GM21515 (cell line): ENCODE measurements around the gene ERCC6L2.

Experiments used
- ATAC-seq: cut with Tn5 transposase; IDR thresholded peaks from one replicate; pipeline ENCODE4 v1.9.1; 2021; ENCODE audit not compliant: unreplicated experiment

The ERCC6L2 gene

DNA sequence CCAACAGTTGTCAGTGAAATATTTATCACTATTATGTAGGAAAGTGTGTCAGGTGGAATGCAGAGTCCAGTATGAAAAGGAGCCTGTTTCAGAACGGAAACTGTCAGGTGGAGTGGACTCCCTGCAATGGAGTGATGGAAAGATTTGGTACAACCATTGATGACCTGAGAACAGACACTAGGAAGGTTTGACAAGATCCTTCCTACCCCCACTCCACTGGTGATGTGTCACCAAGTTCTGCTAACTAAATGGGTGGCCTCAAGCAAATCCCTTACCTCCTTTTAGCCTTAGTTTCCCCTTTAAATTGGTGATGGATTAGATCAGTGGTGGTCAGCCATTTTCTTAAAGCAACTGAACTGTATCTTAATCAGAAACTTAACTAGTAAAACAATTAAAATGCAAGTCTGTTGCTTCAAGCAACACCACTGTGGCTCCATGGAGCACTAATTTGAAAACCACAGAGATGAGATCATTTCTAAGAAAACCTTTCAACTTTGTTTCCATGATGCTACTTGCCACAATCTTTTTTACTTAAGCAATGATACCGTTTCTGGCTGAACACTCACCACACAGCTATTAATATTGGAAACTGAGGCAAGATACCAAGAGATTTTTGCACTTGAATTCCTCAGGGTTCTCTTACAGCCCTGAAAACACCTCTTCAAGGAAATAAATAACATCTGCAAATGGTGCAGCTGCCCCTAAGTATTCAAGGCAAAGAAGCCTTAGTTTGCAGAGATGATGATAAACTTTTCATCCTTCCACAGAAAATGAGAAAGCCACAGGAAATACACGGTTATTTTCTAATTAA is 140.6 kb downstream of the ERCC6L2 start:
- ATAC-seq: peak; percentile 56
